22Rv1 (cell line): Measurements from ENCODE around the gene PRPF8.

Experiments
- CTCF ChIP-seq: fragments of 450-650 bp; IDR thresholded peaks from 2 replicates; pipeline ENCODE4 v1.5.1; 2017; ENCODE audit warnings: mild to moderate bottlenecking
- ZFX ChIP-seq: fragments of 450-650 bp; IDR thresholded peaks from 2 replicates; pipeline ENCODE4 v1.6.1; 2017; ENCODE audit warnings: antibody characterized with exemption, borderline replicate concordance

GRCh38 chr17:1709971-1710806 is 25.5 kb upstream of the PRPF8 start, which contains the start of gene TLCD2:
- TF ChIP-seq CTCF (no peak), ZFX (no peak)
